ENCODE results near the gene FOLR1. TPM values are rescaled to one million over a fixed set of nuclear protein-coding genes. Genes with fewer than 3 reads are reported as not detected.

FOLR1 gene
- total RNA-seq, 1 experiment from 2014 or later, result 4.8 TPM

GRCh38 chr11:72208281-72208680 lies 16.3 kb downstream of the FOLR1 start:
- Histone ChIP-seq H3K4me3 (replicated peaks in 1 of 2; ENCODE audit: low read depth in 1 of 2, low read length in 2 of 2) (no peak overlapping the region), H3K4me1 (ENCODE audit: control insufficient read depth in 1 of 2, insufficient read depth in 2 of 2, low read length in 2 of 2) (no peaks in the 10 kb centered on the region), H3K4me2 (ENCODE audit: low read length) (no peak overlapping the region), H4K20me1 (ENCODE audit: insufficient read depth) (no peaks in the 10 kb centered on the region), H3K9me2 (ENCODE audit: insufficient read depth) (no peaks in the 10 kb centered on the region), H3K79me2 (ENCODE audit: insufficient read depth, low read length) (no peaks in the 10 kb centered on the region), H3K9ac (ENCODE audit: low read length) (no peak overlapping the region), H3K27ac (ENCODE audit: low read depth, low read length) (no peak overlapping the region), H3K27me3 (ENCODE audit: insufficient read depth, low read length) (no peaks in the 10 kb centered on the region), H3K9me3 (ENCODE audit: control insufficient read depth in 1 of 2, insufficient read depth in 1 of 2, low read depth in 1 of 2, low read length in 2 of 2) (no peaks in the 10 kb centered on the region), H3K36me3 (ENCODE audit: control insufficient read depth in 1 of 2, insufficient read depth in 2 of 2, low read length in 2 of 2) (no peaks in the 10 kb centered on the region), H2AFZ (ENCODE audit: low read depth, low read length, poor library complexity, severe bottlenecking) (no peak overlapping the region)
- ChIA-PET CTCF (no interaction called here), POLR2A (no interaction called here), RAD21 (ENCODE audit: low non-redundant PET in 1 of 2, low total read pairs in 2 of 2, uncharacterized antibody in 2 of 2, unreplicated experiment in 2 of 2) (no interaction called here)
- no TSS peak for BruUV-seq (replicated peaks)
- intact Hi-C loops (cut with micrococcal nuclease), result no loop called here
- ATAC-seq (no peak), DNase-seq (ENCODE audit: low read depth, low spot score) (no peak)
- TF ChIP-seq EZH2 (IDR thresholded peaks at IDR 0.05), result no peak
- no peak for TF ChIP-seq POLR2A (IDR thresholded peaks at IDR 0.05; ENCODE audit: borderline replicate concordance, extremely low read depth, insufficient read depth, insufficient read length)
- no peak for TF ChIP-seq CBX3 (IDR thresholded peaks at IDR 0.05; ENCODE audit: low read depth)
- TF ChIP-seq, protein P1, sequence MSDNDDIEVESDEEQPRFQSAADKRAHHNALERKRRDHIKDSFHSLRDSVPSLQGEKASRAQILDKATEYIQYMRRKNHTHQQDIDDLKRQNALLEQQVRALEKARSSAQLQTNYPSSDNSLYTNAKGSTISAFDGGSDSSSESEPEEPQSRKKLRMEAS (IDR thresholded peaks at IDR 0.05), result no peak
- TF ChIP-seq SIN3A (IDR thresholded peaks at IDR 0.05; ENCODE audit: low read depth), result no peak
- TF ChIP-seq CTCF (IDR thresholded peaks at IDR 0.05 in 2 of 3, conservative IDR thresholded peaks at IDR 0.05 in 1 of 3; ENCODE audit: borderline replicate concordance in 1 of 3, insufficient read depth in 1 of 3, low read depth in 2 of 3, low read length in 2 of 3), result no peak
- no peak for TF ChIP-seq EZH2phosphoT487 (IDR thresholded peaks at IDR 0.05; ENCODE audit: borderline replicate concordance)
- no peak for TF ChIP-seq ZNF274 (IDR thresholded peaks at IDR 0.05; ENCODE audit: low read depth, low read length)

DNA sequence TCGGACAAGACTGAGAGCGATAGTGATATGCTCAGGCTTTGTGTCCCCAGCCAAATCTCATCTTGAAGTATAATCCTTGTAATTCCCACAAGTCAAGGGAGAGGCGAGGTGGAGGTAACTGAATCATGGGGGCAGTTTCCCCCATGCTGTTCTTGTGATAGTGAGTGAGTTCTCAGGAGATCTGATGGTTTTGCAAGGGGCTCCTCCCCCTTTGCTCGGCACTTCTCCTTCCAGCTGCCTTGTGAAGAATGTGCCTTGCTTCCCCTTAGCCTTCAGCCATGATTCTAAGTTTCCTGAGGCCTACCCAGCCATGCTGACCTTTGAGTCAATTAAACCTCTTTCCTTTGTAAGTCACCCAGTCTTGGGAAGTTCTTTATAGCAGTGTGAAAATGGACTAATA lies 17.2 kb downstream of the FOLR1 start:
- intact Hi-C loops (cut with micrococcal nuclease), result no loop called here
- ChIA-PET POLR2A (no interaction called here), RAD21 (ENCODE audit: low non-redundant PET in 1 of 2, low total read pairs in 2 of 2, uncharacterized antibody in 2 of 2, unreplicated experiment in 2 of 2) (no interaction called here), CTCF (no interaction called here)
- Histone ChIP-seq H4K20me1 (ENCODE audit: insufficient read depth) (no peaks in the 10 kb centered on the region), H3K27me3 (ENCODE audit: insufficient read depth, low read length) (no peaks in the 10 kb centered on the region), H3K79me2 (ENCODE audit: insufficient read depth, low read length) (no peaks in the 10 kb centered on the region), H3K9ac (ENCODE audit: low read length) (no peak overlapping the region), H3K36me3 (ENCODE audit: control insufficient read depth in 1 of 2, insufficient read depth in 2 of 2, low read length in 2 of 2) (no peaks in the 10 kb centered on the region), H3K9me3 (ENCODE audit: control insufficient read depth in 1 of 2, insufficient read depth in 1 of 2, low read depth in 1 of 2, low read length in 2 of 2) (no peaks in the 10 kb centered on the region), H3K4me2 (ENCODE audit: low read length) (no peak overlapping the region), H3K4me3 (replicated peaks in 1 of 2; ENCODE audit: low read depth in 1 of 2, low read length in 2 of 2) (no peak overlapping the region), H3K4me1 (ENCODE audit: control insufficient read depth in 1 of 2, insufficient read depth in 2 of 2, low read length in 2 of 2) (no peaks in the 10 kb centered on the region), H3K27ac (ENCODE audit: low read depth, low read length) (no peak overlapping the region), H2AFZ (ENCODE audit: low read depth, low read length, poor library complexity, severe bottlenecking) (no peak overlapping the region), H3K9me2 (ENCODE audit: insufficient read depth) (no peaks in the 10 kb centered on the region)
- no TSS peak for BruUV-seq (replicated peaks)
- no peak for DNase-seq (ENCODE audit: low read depth, low spot score)
- no peak for ATAC-seq
- TF ChIP-seq POLR2A (IDR thresholded peaks at IDR 0.05; ENCODE audit: borderline replicate concordance, extremely low read depth, insufficient read depth, insufficient read length), result no peak
- TF ChIP-seq, protein P1 (IDR thresholded peaks at IDR 0.05), result no peak
- TF ChIP-seq FOSL1 (IDR thresholded peaks at IDR 0.05; ENCODE audit: low read depth), result no peak
- TF ChIP-seq CBX3 (IDR thresholded peaks at IDR 0.05; ENCODE audit: low read depth), result no peak
- TF ChIP-seq, protein P2, sequence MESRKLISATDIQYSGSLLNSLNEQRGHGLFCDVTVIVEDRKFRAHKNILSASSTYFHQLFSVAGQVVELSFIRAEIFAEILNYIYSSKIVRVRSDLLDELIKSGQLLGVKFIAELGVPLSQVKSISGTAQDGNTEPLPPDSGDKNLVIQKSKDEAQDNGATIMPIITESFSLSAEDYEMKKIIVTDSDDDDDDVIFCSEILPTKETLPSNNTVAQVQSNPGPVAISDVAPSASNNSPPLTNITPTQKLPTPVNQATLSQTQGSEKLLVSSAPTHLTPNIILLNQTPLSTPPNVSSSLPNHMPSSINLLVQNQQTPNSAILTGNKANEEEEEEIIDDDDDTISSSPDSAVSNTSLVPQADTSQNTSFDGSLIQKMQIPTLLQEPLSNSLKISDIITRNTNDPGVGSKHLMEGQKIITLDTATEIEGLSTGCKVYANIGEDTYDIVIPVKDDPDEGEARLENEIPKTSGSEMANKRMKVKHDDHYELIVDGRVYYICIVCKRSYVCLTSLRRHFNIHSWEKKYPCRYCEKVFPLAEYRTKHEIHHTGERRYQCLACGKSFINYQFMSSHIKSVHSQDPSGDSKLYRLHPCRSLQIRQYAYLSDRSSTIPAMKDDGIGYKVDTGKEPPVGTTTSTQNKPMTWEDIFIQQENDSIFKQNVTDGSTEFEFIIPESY (IDR thresholded peaks at IDR 0.05; ENCODE audit: extremely low read depth, insufficient replicate concordance, low read length), result no peak
- no peak for TF ChIP-seq TCF7L2 (IDR thresholded peaks at IDR 0.05; ENCODE audit: borderline replicate concordance, extremely low read depth, insufficient read depth, insufficient read length)
- no peak for TF ChIP-seq ZFX (IDR thresholded peaks at IDR 0.05)
- no peak for TF ChIP-seq ATF3 (IDR thresholded peaks at IDR 0.05)
- no peak for TF ChIP-seq ELF1 (IDR thresholded peaks at IDR 0.05; ENCODE audit: borderline replicate concordance, low read depth)
- TF ChIP-seq EZH2 (IDR thresholded peaks at IDR 0.05), result no peak
- no peak for TF ChIP-seq JUND (IDR thresholded peaks at IDR 0.05)
- no peak for TF ChIP-seq SRF (IDR thresholded peaks at IDR 0.05; ENCODE audit: low read depth)
- no peak for TF ChIP-seq SIN3A (IDR thresholded peaks at IDR 0.05; ENCODE audit: low read depth)
- no peak for TF ChIP-seq SP1 (IDR thresholded peaks at IDR 0.05; ENCODE audit: low read depth)

Measured in HCT116 (cell line).